ENCODE measurements around the gene TBCCD1. TPM values are rescaled to one million over a fixed set of nuclear protein-coding genes. Genes with fewer than 3 reads are reported as not detected.

The TBCCD1 gene
- total RNA-seq, 1 experiment from 2014 or later: 7.4 TPM

DNA sequence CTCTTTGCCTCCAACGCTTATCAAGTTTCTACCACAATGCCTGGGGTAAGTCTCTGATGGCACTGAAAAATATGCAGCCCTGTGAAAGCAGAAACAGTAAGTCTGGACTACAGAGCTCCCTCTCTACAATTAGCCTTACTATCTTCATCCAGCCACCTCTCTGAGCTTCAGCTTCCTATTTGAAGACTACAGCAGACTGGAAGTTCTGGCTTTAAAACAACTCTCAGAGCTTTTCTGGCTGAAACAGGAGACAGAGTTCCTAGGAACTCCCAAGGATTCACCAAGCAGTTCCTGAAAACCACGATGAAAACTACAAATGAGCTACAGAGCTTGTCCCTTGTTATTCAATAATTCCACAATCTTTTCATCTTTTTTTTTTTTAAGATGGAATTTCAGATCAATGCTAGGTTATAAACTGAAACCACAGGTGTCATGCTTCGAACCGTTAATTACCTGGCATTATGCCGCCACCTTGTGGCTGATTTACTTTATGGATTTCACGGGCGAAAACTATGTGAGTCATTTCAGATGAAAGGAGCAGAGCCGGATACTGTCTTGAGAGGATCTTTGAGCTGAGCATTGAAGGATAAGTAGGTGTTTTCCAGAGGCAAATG, 26.8 kb downstream of the TBCCD1 start:
- Histone ChIP-seq H2BK120ac (ENCODE audit: low read depth, low read length, poor library complexity, severe bottlenecking) (no peak overlapping the region), H3K27ac (ENCODE audit: insufficient read length, low read depth, low read length) (no peak overlapping the region), H2AK5ac (ENCODE audit: insufficient read length, low read length) (no peak overlapping the region), H2BK15ac (ENCODE audit: low read depth, low read length) (no peak overlapping the region), H2AFZ (ENCODE audit: low read length) (no peak overlapping the region), H3K56ac (ENCODE audit: insufficient read length, low read depth, low read length) (no peak overlapping the region), H3K18ac (ENCODE audit: insufficient read length, low read depth, low read length) (no peak overlapping the region), H3K79me2 (ENCODE audit: insufficient read depth, low read length) (no peaks in the 10 kb centered on the region), H3K9ac (ENCODE audit: extremely low read depth, insufficient read length, low read length) (no peak overlapping the region), H2BK5ac (ENCODE audit: insufficient read length, low read length) (no peak overlapping the region), H3K4me2 (ENCODE audit: insufficient read depth, insufficient read length, low read length) (no peak overlapping the region), H3K23me2 (ENCODE audit: insufficient read length, low read depth, low read length, poor library complexity, severe bottlenecking) (no peaks in the 10 kb centered on the region), H3K9me3 (ENCODE audit: control insufficient read depth, low read depth, low read length) (no peaks in the 10 kb centered on the region), H4K20me1 (ENCODE audit: control insufficient read depth, insufficient read depth, insufficient read length) (no peaks in the 10 kb centered on the region), H4K5ac (ENCODE audit: insufficient read length, low read depth, low read length) (no peak overlapping the region), H3K23ac (ENCODE audit: insufficient read length, low read depth, low read length) (no peak overlapping the region), H3K79me1 (ENCODE audit: insufficient read depth, low read depth, low read length, poor library complexity, severe bottlenecking) (no peaks in the 10 kb centered on the region), H4K91ac (ENCODE audit: insufficient read length, low read depth, low read length) (no peak overlapping the region), H3T11ph (ENCODE audit: low read length) (no peak overlapping the region), H3K4me1 (ENCODE audit: insufficient read depth, low read length) (no peaks in the 10 kb centered on the region), H3K14ac (ENCODE audit: insufficient read depth, low read length) (no peak overlapping the region), H2BK12ac (ENCODE audit: insufficient read length, low read depth, low read length) (no peak overlapping the region), H3K4ac (ENCODE audit: low read depth, low read length) (no peak overlapping the region), H4K8ac (replicated peaks; ENCODE audit: insufficient read length, low read depth, low read length) (no peak overlapping the region), H3K27me3 (ENCODE audit: insufficient read depth, low read length) (no peaks in the 10 kb centered on the region), H2BK20ac (ENCODE audit: low read depth, low read length, poor library complexity, severe bottlenecking) (no peak overlapping the region)
- Mint-ChIP-seq H3K4me1 (peaks cover 4 to 5% of the 10 kb centered on the region in 2 experiments; a peak in 3 of 4 replicates), H3K36me3 (ENCODE audit: insufficient read depth in 1 of 3, low read depth in 3 of 3) (no peaks in the 10 kb centered on the region), H3K9me3 (no peaks in the 10 kb centered on the region), H3K27me3 (ENCODE audit: low read depth) (no peaks in the 10 kb centered on the region), H3K27ac (no peak overlapping the region), H3K4me3 (no peak overlapping the region)
- WGBS (ENCODE audit: extremely low coverage, insufficient read length, low lambda C conversion rate): no CpG with 5 or more reads among the region's 8 CpGs
- peak; percentile 68 for DNase-seq
- TF ChIP-seq, protein P1, sequence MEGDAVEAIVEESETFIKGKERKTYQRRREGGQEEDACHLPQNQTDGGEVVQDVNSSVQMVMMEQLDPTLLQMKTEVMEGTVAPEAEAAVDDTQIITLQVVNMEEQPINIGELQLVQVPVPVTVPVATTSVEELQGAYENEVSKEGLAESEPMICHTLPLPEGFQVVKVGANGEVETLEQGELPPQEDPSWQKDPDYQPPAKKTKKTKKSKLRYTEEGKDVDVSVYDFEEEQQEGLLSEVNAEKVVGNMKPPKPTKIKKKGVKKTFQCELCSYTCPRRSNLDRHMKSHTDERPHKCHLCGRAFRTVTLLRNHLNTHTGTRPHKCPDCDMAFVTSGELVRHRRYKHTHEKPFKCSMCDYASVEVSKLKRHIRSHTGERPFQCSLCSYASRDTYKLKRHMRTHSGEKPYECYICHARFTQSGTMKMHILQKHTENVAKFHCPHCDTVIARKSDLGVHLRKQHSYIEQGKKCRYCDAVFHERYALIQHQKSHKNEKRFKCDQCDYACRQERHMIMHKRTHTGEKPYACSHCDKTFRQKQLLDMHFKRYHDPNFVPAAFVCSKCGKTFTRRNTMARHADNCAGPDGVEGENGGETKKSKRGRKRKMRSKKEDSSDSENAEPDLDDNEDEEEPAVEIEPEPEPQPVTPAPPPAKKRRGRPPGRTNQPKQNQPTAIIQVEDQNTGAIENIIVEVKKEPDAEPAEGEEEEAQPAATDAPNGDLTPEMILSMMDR (conservative IDR thresholded peaks at IDR 0.05): peak; percentile 91

Data from H9 (cell line).